ENCODE results near the gene RASA4B.
A peak's percentile ranks its signal among the peaks of the same experiment; 100 is the strongest.

The RASA4B gene

DNA sequence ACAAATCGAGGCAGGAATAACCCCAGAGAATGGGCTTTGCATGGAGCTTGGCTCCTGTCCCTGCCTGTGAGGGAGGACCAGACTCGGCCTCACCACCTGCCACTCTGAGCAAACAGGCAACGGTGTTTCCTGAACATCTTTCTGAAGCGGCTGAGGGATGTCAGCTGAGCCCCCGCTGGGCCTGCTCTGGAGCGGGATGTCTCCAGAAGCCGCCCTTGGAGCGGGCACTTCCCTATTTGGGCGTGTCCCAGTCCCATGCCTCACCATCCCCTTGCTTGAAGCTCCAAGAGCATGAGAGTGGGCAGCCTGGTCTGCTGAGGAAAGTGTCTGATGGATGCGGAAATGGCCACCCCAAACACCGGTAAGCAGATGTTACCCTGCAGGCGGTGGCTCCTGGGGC lies 63.1 kb downstream of the RASA4B start:
- DNase-seq (ENCODE audit: low read depth) = no peak

DNA sequence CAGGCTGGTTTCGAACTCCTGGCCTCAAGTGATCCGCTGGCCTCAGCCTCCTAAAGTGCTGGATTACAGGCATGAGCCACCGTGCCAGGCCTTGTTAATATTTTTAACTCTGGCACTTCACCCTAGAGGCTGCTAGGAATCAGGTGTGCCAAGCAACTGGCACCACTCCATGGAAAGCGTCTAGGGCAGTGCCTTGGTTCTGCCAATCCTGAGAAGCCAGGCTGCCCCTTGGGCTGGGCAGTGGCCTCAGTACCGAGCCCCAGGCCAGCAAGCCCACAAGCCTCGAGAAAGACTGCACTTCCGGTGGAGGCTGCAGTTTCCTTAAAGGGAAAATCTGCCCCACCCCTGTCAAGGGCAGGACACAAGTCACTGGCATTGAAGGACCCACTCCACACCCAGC lies 64.3 kb downstream of the RASA4B start:
- DNase-seq (ENCODE audit: low read depth) = no peak

DNA sequence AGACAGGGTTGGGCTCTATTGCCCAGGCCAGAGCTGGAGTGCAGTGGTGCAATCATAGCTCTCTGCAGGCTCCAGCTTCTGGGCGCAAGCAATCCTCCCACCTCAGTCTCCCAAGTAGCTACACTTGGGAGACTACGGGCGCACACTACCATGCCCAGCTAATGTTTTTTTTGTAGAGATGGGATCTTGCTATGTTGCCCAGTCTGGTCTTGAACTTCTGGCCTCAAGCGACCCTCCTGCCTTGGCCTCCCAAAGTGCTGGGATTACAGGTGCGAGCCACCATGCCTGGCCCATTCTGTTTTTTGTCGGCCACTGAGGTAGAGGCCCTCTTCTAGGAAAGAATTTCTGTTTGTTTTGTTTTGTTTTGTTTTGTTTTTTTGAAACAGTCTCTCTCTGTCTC lies 65.1 kb downstream of the RASA4B start:
- no peak for DNase-seq (ENCODE audit: low read depth)

DNA sequence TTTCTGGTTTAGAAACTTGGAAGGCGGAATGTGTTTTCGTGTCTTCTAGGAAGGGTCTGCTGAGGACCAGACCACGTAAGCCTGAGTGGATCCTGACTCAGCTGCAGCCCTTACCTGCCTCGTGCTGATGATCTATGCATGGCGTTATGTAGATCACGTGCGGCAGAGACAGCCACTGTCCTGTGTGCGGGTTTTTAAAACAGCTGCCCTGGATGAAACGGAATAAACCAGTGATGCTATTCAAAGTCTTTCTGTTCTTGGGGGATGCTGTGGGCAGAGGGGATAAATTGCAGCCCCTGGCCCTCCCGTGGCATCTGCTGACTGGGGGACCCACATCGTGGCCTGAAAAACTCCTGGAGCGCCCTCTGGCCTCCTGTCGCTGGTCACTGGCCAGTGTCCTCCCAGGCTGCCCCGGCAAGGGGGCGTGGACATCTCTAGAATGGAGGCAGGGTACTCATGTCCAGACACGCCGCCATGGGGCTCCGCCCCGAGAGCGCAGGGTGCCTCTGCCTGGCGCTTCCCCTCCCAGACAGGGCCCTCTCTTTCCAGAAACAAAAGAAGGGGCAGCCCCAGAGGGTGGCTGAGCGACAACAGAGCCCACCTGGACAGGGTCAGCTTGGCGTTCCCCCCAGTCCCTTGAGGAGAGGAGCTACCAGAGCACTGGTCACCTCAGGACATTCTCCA lies 66.1 kb downstream of the RASA4B start:
- DNase-seq (ENCODE audit: low read depth) = peak; percentile 61

DNA sequence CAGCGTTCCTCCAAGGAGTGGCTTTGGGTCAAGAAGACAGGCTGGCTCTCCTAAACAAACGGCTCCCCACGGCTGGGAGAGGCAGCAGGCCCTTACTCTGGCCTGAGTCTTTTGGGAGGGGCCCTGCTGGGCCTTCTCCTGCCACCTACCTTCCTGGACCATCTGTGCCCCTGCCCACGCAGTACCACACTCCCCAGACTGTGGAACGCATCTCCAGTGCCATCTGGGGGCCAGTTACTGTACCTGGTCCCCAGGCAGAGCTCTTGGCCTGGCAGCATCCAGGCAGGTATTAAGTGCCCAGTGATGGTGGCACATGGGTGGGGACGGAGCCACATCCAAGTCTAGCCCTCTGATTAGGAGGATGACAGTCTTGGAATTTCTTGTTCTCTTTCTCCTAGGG lies 67.3 kb downstream of the RASA4B start:
- peak; percentile 26 for DNase-seq (ENCODE audit: low read depth)

DNA sequence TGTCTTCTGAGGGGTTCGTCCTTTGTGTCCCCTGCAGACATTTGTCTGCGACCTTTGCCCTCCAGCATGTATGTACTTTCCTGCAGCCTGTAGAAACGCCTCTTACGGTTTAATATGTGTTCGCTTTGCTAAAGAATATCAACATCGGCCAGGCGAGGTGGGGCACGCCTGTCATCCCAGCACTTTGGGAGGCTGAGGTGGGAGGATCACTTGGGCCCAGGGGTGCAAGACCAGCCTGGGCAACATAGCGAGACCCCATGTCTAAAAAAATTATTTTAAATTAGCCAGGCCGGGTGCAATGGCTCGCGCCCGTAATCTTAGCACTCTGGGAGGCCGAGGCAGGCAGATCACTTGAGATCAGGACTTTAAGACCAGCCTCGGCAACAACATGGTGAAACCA lies 68.4 kb downstream of the RASA4B start:
- no peak for DNase-seq (ENCODE audit: low read depth)

DNA sequence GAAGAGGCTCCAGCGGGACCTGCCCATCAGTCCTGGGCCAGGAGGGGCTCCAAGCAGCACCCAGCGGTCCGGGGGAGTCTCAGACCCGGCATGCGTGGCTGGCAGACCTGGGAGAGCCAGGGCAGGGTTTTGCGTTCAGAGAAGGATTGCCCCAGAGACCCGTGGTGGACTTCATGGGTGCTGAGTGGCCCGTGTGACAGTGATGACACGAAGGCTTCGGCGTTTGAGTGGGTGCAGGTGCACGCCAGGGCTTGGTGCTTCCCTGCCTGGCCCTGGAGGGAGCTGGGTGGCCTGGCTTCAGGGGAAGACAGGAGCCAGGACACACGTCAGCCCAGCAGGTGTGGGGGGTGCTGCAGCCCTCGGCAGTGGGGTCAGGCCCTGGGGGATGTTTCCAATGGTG lies 70.3 kb downstream of the RASA4B start:
- DNase-seq (ENCODE audit: low read depth) = no peak

DNA sequence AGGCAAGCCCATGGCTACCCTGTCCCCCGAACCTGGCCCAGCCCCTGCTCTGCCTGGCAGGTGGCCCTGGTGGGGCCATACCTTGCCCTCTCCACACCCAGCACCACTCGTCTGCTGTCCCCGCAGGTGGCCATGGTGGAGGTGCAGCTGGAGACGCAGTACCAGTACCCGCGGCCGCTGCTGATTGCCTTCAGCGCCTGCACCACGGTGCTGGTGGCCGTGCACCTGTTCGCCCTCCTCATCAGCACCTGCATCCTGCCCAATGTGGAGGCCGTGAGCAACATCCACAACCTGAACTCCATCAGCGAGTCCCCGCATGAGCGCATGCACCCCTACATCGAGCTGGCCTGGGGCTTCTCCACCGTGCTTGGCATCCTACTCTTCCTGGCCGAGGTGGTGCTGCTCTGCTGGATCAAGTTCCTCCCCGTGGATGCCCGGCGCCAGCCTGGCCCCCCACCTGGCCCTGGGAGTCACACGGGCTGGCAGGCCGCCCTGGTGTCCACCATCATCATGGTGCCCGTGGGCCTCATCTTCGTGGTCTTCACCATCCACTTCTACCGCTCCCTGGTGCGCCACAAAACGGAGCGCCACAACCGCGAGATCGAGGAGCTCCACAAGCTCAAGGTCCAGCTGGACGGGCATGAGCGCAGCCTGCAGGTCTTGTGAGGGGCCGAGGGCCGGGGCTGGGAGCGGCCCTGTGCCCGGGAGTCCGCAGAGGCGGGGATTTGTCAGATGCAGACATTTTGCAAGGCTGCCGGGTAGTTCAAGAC lies 71.0 kb downstream of the RASA4B start:
- no peak for DNase-seq (ENCODE audit: low read depth)

DNA sequence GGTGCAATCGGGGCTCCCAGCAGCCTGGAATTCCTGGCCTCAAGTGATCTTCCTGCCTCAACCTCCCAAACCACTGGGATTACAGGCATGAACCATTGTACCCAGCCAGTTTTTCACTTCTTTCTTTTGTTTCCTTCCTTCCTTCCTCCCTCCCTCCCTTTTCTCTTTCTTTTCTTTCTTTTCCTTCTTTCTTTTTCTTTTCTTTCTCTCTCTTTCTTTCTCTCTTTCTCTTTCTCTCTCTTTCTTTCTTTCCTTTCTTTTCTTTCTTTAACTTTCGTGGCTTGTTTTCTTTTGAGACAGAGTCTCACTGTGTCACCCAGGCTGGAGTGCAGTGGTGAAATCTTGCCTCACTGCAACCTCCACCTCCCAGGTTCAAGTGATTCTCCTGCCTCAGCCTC lies 71.9 kb downstream of the RASA4B start:
- no peak for DNase-seq (ENCODE audit: low read depth)

DNA sequence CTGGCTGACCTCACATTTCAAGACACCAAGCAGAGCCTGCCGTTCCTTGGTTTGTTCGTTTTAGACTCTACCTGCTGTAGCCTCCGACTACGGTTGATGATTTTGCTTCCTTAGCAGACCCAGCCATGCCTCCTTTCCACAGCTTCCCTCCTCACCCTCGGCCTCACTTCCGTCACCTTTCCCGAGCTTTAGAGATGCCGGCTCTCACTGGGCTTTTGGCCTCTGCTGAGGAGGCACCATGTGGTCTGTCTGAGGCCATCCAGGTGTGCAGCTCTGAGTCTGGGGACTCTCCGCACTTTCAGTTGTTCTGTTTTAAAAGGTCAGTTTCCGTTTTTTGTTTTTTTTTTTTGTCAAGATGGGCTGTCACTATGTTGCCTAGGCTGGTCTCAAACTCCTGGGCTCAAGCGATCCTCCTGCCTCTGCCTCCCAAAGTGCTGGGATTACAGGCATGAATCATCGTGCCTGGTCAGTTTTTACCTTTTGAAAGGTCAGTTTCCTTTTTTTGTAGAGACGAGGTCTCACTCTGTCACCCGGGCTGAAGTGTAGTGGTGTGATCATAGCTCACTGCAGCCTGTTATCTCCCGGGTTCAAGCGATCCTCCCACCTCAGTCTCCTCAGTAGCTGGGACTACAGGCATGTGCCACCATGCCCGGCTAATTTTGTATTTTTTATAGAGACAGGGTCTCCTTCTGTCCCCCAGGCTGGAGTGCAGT lies 72.5 kb downstream of the RASA4B start:
- DNase-seq (ENCODE audit: low read depth) = no peak

DNA sequence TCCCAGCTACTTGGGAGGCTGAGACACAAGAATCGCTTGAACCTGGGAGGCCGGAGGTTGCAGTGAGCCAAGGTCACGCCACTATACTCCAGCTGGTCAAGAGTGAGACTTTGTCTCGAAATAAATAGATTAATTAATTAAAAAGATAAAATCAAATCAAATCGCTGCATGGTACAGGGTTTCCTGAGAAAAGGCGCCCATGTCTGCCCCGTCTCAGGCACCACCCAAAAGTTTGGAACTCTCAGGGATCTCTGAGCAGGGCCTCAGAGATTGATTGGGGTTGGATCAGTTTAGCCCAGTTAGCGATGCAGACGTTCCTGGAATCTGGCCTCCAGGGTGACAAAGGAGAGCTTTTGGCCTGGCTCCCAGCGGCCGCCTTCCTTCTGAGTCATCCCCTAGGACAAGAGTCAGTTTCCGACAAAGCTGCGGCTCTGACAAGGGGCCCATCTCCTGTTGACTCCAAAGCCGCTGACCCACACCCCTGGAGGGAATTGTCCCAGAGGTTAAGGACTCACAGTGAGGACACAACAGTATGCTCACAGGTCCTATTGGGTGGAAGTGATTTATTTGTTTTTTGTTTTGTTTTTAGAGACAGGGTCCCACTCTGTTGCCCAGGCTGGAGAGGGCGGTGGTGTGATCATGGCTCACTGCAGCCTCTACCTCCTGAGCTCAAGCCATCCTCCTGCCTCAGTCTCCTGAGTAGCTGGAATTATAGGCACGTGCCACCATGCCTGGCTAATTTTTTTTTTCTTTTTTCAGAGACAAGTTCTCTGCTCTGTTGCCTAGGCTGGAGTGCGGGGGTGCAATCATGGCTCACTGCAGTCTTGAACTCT lies 77.4 kb downstream of the RASA4B start:
- DNase-seq (ENCODE audit: low read depth) = peak; percentile 94

DNA sequence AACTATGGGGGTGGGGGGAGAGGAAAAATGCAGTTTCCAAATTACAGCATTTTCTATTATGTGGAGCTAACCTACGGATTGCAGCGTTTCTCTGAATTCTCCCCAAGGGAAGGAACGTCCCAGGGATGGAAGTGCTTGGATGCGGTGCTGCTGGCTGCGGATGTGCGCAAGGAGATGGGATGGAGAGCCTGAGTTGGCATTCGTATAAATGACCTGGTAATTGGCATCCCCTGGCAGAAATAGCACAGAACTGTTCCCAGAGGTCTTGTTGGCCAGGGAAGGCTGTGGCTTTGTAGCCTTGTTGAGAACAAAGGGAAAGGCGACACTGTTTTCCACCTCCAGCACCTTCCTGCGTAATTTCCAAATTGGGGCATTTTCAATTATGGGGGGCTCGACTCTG lies 81.5 kb downstream of the RASA4B start:
- no peak for DNase-seq (ENCODE audit: low read depth)

DNA sequence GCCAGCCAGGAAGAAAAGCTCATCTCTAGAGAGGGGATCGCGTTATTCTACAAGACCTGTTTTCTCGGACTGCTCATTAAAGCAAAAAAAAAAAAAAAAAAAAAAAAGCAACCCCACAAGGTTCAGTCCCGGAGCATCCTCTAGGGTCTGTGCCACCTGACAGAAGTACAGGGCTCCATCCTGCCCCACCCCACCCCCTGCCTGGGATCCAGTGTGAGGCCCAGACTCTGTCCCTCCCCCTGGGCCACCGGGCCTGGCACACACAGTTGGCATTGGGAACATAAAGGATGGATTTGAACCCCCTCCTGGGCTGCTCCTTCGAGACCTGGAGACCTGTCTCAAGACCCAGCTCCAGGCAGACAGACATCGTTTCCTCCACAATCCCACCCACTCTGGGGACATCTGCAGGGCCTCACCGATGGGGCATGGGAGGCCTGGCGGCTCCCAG lies 83.5 kb downstream of the RASA4B start:
- DNase-seq (ENCODE audit: low read depth) = no peak

DNA sequence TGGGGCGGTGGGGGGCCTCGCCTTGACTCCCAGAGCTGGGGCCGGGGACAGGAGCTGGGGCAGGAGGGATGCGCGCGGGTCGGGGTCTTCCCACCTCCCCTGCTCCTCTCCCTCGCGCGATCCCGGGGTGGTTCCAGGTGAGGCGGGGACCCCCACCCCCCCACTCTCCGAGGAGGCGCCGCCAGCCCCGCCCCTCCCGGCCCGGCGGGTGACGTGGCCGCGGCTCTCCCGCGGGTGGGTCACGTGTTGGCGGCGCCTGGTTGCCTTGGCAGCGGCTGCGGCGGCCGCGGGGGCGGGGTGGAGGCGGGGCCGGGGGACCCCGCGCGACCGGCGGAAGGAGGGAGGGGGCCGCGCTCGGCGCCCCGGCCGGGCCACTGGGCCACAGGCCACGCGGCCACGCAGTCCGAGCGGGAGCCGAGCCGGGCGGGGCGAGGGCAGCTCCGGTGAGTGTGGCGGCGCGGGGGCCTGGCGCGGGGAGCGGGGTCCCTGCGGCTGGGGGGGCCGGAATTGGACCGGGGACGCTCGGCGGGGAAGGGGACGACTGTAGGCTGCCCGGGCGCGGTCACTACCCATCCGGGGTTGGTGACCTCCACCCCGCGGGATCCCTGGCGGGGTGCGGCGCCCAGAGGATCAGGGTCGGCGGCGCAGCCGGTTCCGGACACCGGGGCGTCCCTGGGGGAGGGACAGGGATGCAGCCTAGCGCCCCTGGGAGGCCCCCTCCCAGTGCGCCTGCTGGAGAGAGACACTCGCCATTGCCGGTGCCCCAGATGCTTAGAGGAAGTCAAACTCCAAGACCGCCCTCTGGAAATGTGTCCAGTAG lies 84.1 kb downstream of the RASA4B start, which contains the start of gene ORAI2:
Gene ORAI2, plus strand, starts transcription at position 357 of the 820 bp plus-strand sequence. CDS start 5,382 bp downstream, outside the sequence.
- DNase-seq (ENCODE audit: low read depth) = peak; percentile 79
